CD4-positive, alpha-beta T cell (primary cell): ENCODE data around the gene ENDOU. TPM values are rescaled to one million over a fixed set of nuclear protein-coding genes. Genes with fewer than 3 reads are reported as not detected.

ENCODE experiments used
- ATAC-seq: fragments of 200-7000 bp; cut with Tn5 transposase; one replicate; pipeline ENCODE4 v1.10.0; 2022; ENCODE audit warnings: mild to moderate bottlenecking; ENCODE audit not compliant: poor library complexity
- CTCF ChIA-PET: fragments of 350-600 bp; sonication (Branson Sonifier 250); formaldehyde crosslinking; loops from one replicate; lab custom pipeline; 2021; ENCODE audit warnings: antibody characterized with exemption, inconsistent platforms; lab: Charles Lee
- POLR2A ChIA-PET: fragments of 350-600 bp; sonication (Branson Sonifier 250); formaldehyde crosslinking; loops from one replicate; lab custom pipeline; 2021; ENCODE audit warnings: antibody characterized with exemption, inconsistent platforms; lab: Charles Lee
- DNase-seq, 14 experiments: peaks; one replicate each; pipeline ENCODE4 v3.0.0-alpha.2; 2013 to 2020; ENCODE audit warnings: mixed read lengths in 2 of 14
- H3K27ac ChIP-seq, 2 donors: one replicate each; pipeline versions ENCODE4 v1.5.1 to v1.7.0; 2013; ENCODE audit warnings: low read length in 2 of 2, low read depth in 1 of 2, mild to moderate bottlenecking in 1 of 2
- H3K27me3 ChIP-seq, 2 experiments: 1 replicate in 1 of 2; 2 replicates in 1 of 2; pipeline versions ENCODE4 v1.6.1 to v1.7.0; 2013; ENCODE audit warnings: low read length in 2 of 2, control low read depth in 1 of 2, mild to moderate bottlenecking in 1 of 2, moderate library complexity in 1 of 2; ENCODE audit not compliant: insufficient read depth in 2 of 2, control insufficient read depth in 1 of 2
- H3K36me3 ChIP-seq: one replicate; pipeline ENCODE4 v1.6.1; 2013; ENCODE audit warnings: low read length, control low read depth; ENCODE audit not compliant: insufficient read depth
- H3K4me1 ChIP-seq: one replicate; pipeline ENCODE4 v1.6.1; 2013; ENCODE audit warnings: low read length, control low read depth; ENCODE audit not compliant: insufficient read depth
- H3K4me3 ChIP-seq: one replicate; pipeline ENCODE4 v1.5.1; 2013; ENCODE audit warnings: mild to moderate bottlenecking, low read length, moderate library complexity
- H3K9me3 ChIP-seq, 2 experiments: 1 replicate in 1 of 2; 2 replicates in 1 of 2; pipeline versions ENCODE4 v1.6.1 to v1.7.0; 2013; ENCODE audit warnings: low read length in 2 of 2, mild to moderate bottlenecking in 2 of 2, control low read depth in 1 of 2, moderate library complexity in 1 of 2; ENCODE audit not compliant: control insufficient read depth in 1 of 2, insufficient read depth in 1 of 2
- H3K27ac Mint-ChIP-seq: one replicate; pipeline ENCODE4 v1.8.0; 2020; ENCODE audit warnings: mixed read lengths
- H3K27me3 Mint-ChIP-seq: one replicate; pipeline ENCODE4 v1.8.0; 2021; ENCODE audit warnings: mixed read lengths
- H3K36me3 Mint-ChIP-seq: one replicate; pipeline ENCODE4 v1.8.0; 2021; ENCODE audit warnings: low read depth, mixed read lengths
- H3K4me1 Mint-ChIP-seq: one replicate; pipeline ENCODE4 v1.8.0; 2021; ENCODE audit warnings: low read depth, mixed read lengths
- H3K4me3 Mint-ChIP-seq: one replicate; pipeline ENCODE4 v1.8.0; 2020; ENCODE audit warnings: mild to moderate bottlenecking, mixed read lengths
- H3K9me3 Mint-ChIP-seq: one replicate; pipeline ENCODE4 v1.8.0; 2020; ENCODE audit warnings: mixed read lengths
- CTCF ChIP-seq: fragments of 200-600 bp; IDR thresholded peaks from one replicate; pipeline ENCODE4 v1.8.0; 2022; ENCODE audit warnings: antibody characterized with exemption, mild to moderate bottlenecking
- intact Hi-C, 2 experiments: fragments of 100-400 bp; cut with DNase I in 1 of 2; cut with micrococcal nuclease in 1 of 2; formaldehyde crosslinking; loops; one replicate each; pipeline versions ENCODE4 v1.15.1 to v1.9.0; 2023 to 2025; cut with DNase I, micrococcal nuclease
- total RNA-seq, 174 experiments: library from RNA in 2 of 174; stranded (reverse) in 2 of 174; gene quantifications; one replicate each; pipeline ENCODE4 v1.2.3 and lab custom pipeline; 2021 to 2026

The ENDOU gene
- total RNA-seq, 2 experiments from 2014 or later: not detected

- no peaks in the 10 kb centered on the region for H3K9me3 ChIP-seq
- H3K27ac ChIP-seq: no peak overlapping the region
- H3K36me3 ChIP-seq: no peaks in the 10 kb centered on the region
- DNase-seq (peak in 2 of 14 experiments; percentile 42 to 46), ATAC-seq (no peak)
- H3K4me3 ChIP-seq: no peak overlapping the region
- no peaks in the 10 kb centered on the region for H3K9me3 Mint-ChIP-seq
- H3K4me3 Mint-ChIP-seq: no peak overlapping the region
- H3K27me3 Mint-ChIP-seq: no peaks in the 10 kb centered on the region
- peak overlapping the region; percentile 21 for H3K27ac Mint-ChIP-seq
- ChIA-PET CTCF (interaction anchor here (0.8 to 2.1 kb wide), 12 partner anchors 22 to 682 kb away, joined by 3 to 19 read pairs (median 4); partner anchors contain the start of genes RAPGEF3 and VDR), POLR2A (interaction anchor here (1.2 to 1.9 kb wide), 4 partner anchors 9 to 123 kb away, joined by 3 to 5 read pairs (median 4); partner anchors contain the start of gene RPAP3)
- no peak for TF ChIP-seq CTCF
- H3K4me1 Mint-ChIP-seq: peaks cover 26% of the 10 kb centered on the region
- H3K36me3 Mint-ChIP-seq: no peaks in the 10 kb centered on the region
- no peaks in the 10 kb centered on the region for H3K27me3 ChIP-seq
- peaks cover 31% of the 10 kb centered on the region for H3K4me1 ChIP-seq
- intact Hi-C loops: loop anchor here (1.0 to 10.0 kb wide), 16 partner anchors 9 to 900 kb away; partner anchors contain the start of genes RPAP3 (in 1 of the 2), TMEM106C (in 1 of the 2) and ZNF641 (in 1 of the 2)
Observed at GRCh38 chr12:47714826-47715386, 10.4 kb downstream of the ENDOU start.

DNA sequence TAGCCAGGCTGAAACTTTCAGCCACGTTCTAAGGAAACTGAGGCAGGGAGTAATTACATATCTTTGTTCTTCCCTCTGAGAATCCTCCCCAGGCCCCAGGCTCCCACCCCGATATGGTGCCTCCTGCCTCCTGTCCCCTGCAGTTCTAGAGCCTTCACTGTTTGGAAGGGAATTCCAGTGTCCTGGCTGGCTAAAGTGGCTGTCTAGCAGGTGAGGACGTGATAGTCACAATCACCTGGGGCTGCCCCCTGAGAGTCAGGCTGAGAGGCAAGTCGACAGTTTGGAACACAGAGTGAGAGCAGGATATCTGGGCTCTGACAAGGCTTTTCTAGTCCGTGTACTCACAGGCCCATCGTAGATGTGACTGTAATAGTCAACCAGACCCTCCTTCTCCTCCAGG, 13.1 kb downstream of the ENDOU start:
- no peak overlapping the region for H3K27ac Mint-ChIP-seq
- POLR2A ChIA-PET: no interaction called here

DNA sequence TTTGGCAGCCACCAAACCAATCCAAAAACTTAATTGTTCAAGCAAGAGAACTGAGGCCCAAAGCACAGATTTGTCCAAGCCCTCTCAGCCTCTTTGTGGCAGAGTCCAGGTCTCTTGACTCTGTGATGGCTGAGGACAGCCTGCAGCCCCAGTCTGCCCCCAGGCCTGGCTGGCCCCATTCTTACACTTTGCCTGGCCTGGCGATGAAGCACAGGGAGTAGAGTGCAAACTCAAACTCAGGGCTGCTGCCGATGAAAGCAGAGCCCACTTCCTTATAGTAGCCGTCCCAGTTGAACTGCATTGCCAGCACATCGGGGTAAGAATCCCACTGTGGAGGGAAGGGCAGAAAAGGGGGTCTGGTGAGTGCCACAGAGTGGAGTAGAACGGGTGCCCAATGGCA, 13.8 kb downstream of the ENDOU start:
- TF ChIP-seq CTCF: no peak
- H3K4me3 Mint-ChIP-seq: no peak overlapping the region
- Histone ChIP-seq H3K4me1 (peaks cover 29% of the 10 kb centered on the region), H3K9me3 (no peaks in the 10 kb centered on the region), H3K36me3 (no peaks in the 10 kb centered on the region), H3K27me3 (no peaks in the 10 kb centered on the region), H3K27ac (no peak overlapping the region), H3K4me3 (no peak overlapping the region)
- ChIA-PET CTCF (interaction anchor here (1.0 kb wide), 1 partner anchor 238 kb away, joined by 4 read pairs; no protein-coding TSS in a partner anchor), POLR2A (no interaction called here)
- H3K27ac Mint-ChIP-seq: no peak overlapping the region
- no peak for ATAC-seq
- H3K4me1 Mint-ChIP-seq: peaks cover 44% of the 10 kb centered on the region
- no peak for DNase-seq
- peaks cover 1% of the 10 kb centered on the region for H3K36me3 Mint-ChIP-seq
- H3K9me3 Mint-ChIP-seq: no peaks in the 10 kb centered on the region
- H3K27me3 Mint-ChIP-seq: no peaks in the 10 kb centered on the region
- intact Hi-C loops: loop anchor here (10.0 kb wide), 3 partner anchors 643 to 903 kb away; partner anchors contain the start of gene ZNF641 (in 1 of the 2)

More for the DNA sequence above, 13.1 kb downstream of the ENDOU start:
- TF ChIP-seq CTCF: no peak
- Histone ChIP-seq H3K4me1 (peaks cover 31% of the 10 kb centered on the region), H3K9me3 (no peaks in the 10 kb centered on the region), H3K27ac (no peak overlapping the region), H3K4me3 (no peak overlapping the region), H3K27me3 (no peaks in the 10 kb centered on the region), H3K36me3 (no peaks in the 10 kb centered on the region)
- intact Hi-C loops: loop anchor here (10.0 kb wide), 3 partner anchors 643 to 903 kb away; partner anchors contain the start of gene ZNF641 (in 1 of the 2)
- Mint-ChIP-seq H3K36me3 (no peaks in the 10 kb centered on the region), H3K4me3 (no peak overlapping the region), H3K4me1 (peaks cover 42% of the 10 kb centered on the region), H3K27me3 (no peaks in the 10 kb centered on the region), H3K9me3 (no peaks in the 10 kb centered on the region)
- DNase-seq (no peak), ATAC-seq (no peak)
- CTCF ChIA-PET: no interaction called here
